Mammary epithelial cell (primary cell): Measurements from ENCODE around the gene S100Z.

ENCODE experiments used
- CTCF ChIP-seq, 2 donors: IDR thresholded peaks in 1 of 2; conservative IDR thresholded peaks in 1 of 2; 2 replicates each; pipeline ENCODE4 v1.5.1; 2011 to 2012; ENCODE audit warnings: inconsistent platforms in 2 of 2, low read length in 2 of 2, mild to moderate bottlenecking in 2 of 2, control low read depth in 1 of 2, low read depth in 1 of 2; ENCODE audit not compliant: insufficient read depth in 1 of 2; ENCODE audit errors: extremely low read depth in 1 of 2
- EZH2 ChIP-seq: IDR thresholded peaks from 2 replicates; pipeline ENCODE4 v1.6.1; 2012; ENCODE audit warnings: low read length, inconsistent platforms, borderline replicate concordance

GRCh38 chr5:76927961-76928360 is 78.1 kb downstream of the S100Z start:
- TF ChIP-seq CTCF (conservative IDR thresholded peaks at IDR 0.05 in 1 of 2, IDR thresholded peaks at IDR 0.05 in 1 of 2; ENCODE audit: extremely low read depth in 1 of 2, insufficient read depth in 1 of 2, low read depth in 1 of 2, low read length in 2 of 2) (no peak), EZH2 (no peak)
